HepG2 (cell line): ENCODE data around the gene ESYT3. TPM values are rescaled to one million over a fixed set of nuclear protein-coding genes. Genes with fewer than 3 reads are reported as not detected.

Experiments used
- DPF2 ChIP-seq: sonication (generic); formaldehyde crosslinking; IDR thresholded peaks from 2 replicates; pipeline ENCODE4 v1.4.0; 2020; ENCODE audit warnings: mild to moderate bottlenecking, low read depth, missing genetic modification reagents, borderline replicate concordance
- HNRNPLL ChIP-seq: fragments of 200-400 bp; formaldehyde crosslinking; IDR thresholded peaks from 2 replicates; pipeline ENCODE4 v1.6.1; 2017; ENCODE audit warnings: mild to moderate bottlenecking, low read depth, low read length; ENCODE audit not compliant: poor library complexity, severe bottlenecking
- HOXD1 ChIP-seq: sonication (generic); formaldehyde crosslinking; IDR thresholded peaks from 2 replicates; pipeline ENCODE4 v1.5.0; 2020; ENCODE audit warnings: missing genetic modification reagents
- NR1H2 ChIP-seq: sonication (generic); formaldehyde crosslinking; IDR thresholded peaks from 2 replicates; pipeline ENCODE4 v1.8.1; 2022; ENCODE audit warnings: low read depth, missing genetic modification reagents, borderline replicate concordance
- RBM39 ChIP-seq: fragments of 200-400 bp; formaldehyde crosslinking; IDR thresholded peaks from one replicate; pipeline ENCODE4 v1.6.1; 2018; ENCODE audit warnings: antibody characterized with exemption, mild to moderate bottlenecking, low read depth, low read length; ENCODE audit not compliant: poor library complexity, severe bottlenecking
- RELA ChIP-seq: sonication (generic); formaldehyde crosslinking; IDR thresholded peaks from 2 replicates; pipeline ENCODE4 v1.4.0; 2020; ENCODE audit warnings: missing genetic modification reagents
- SETDB1 ChIP-seq: sonication (generic); formaldehyde crosslinking; IDR thresholded peaks from 2 replicates; pipeline ENCODE4 v1.5.1; 2020; ENCODE audit warnings: missing genetic modification reagents, mild to moderate bottlenecking, borderline replicate concordance
- SIX4 ChIP-seq: sonication (generic); formaldehyde crosslinking; IDR thresholded peaks from 2 replicates; pipeline ENCODE4 v1.4.0; 2020; ENCODE audit warnings: missing genetic modification reagents
- SNAPC2 ChIP-seq: sonication (generic); formaldehyde crosslinking; IDR thresholded peaks from 2 replicates; pipeline ENCODE4 v1.8.1; 2022; ENCODE audit warnings: mild to moderate bottlenecking, missing genetic modification reagents
- TCF7L2 ChIP-seq: IDR thresholded peaks from 2 replicates; pipeline ENCODE4 v1.6.1; 2011; ENCODE audit warnings: mild to moderate bottlenecking, low read depth, low read length, moderate library complexity
- ZC3H4 ChIP-seq: sonication (generic); formaldehyde crosslinking; IDR thresholded peaks from 2 replicates; pipeline ENCODE4 v1.4.0; 2020; ENCODE audit warnings: missing genetic modification reagents, borderline replicate concordance
- ZEB1 ChIP-seq: IDR thresholded peaks from 2 replicates; pipeline ENCODE4 v1.6.1; 2012; ENCODE audit warnings: mild to moderate bottlenecking, low read depth, inconsistent platforms; ENCODE audit not compliant: insufficient replicate concordance
- ZNF431 ChIP-seq: sonication (generic); formaldehyde crosslinking; IDR thresholded peaks from 2 replicates; pipeline ENCODE4 v1.9.0; 2022; ENCODE audit warnings: missing genetic modification reagents, low read depth, mild to moderate bottlenecking, borderline replicate concordance
- ZNF546 ChIP-seq: sonication (generic); formaldehyde crosslinking; conservative IDR thresholded peaks from 2 replicates; pipeline ENCODE4 v1.8.1; 2023; ENCODE audit warnings: mild to moderate bottlenecking, missing genetic modification reagents
- ZNF550 ChIP-seq: sonication (generic); formaldehyde crosslinking; IDR thresholded peaks from 2 replicates; pipeline ENCODE4 v1.4.0; 2020; ENCODE audit warnings: mild to moderate bottlenecking, missing genetic modification reagents, borderline replicate concordance
- ZNF607 ChIP-seq: sonication (generic); formaldehyde crosslinking; IDR thresholded peaks from 2 replicates; pipeline ENCODE4 v1.5.1; 2020; ENCODE audit warnings: missing genetic modification reagents, mild to moderate bottlenecking, borderline replicate concordance
- polyA plus RNA-seq, 8 experiments: library from polyadenylated mRNA; depleted of rRNA in 3 of 8; stranded (reverse) in 7 of 8; unstranded in 1 of 8; fragments of >200 nt; fragmentation: Illumina TruSeq in 4 of 8; extraction: Trizol in 4 of 8; gene quantifications; 2 replicates each; pipeline versions ENCODE4 v1.2.1 to v1.2.3, GENCODE V29; 2011 to 2016; ENCODE audit warnings: low read depth in 4 of 8, missing spikeins in 1 of 8, mixed read lengths in 1 of 8; ENCODE audit not compliant: insufficient read depth in 1 of 8
- total RNA-seq, 5 experiments: library from RNA; depleted of rRNA; stranded (reverse); fragments of >200 nt; fragmentation: Illumina TruSeq; extraction: Trizol; gene quantifications; 2 replicates each; pipeline ENCODE4 v1.2.3, GENCODE V29; 2016; ENCODE audit warnings: low read depth in 1 of 5
- TF ChIP-seq, protein P1 (sequence below): sonication (generic); formaldehyde crosslinking; IDR thresholded peaks from 2 replicates; pipeline ENCODE4 v1.5.0; 2020; ENCODE audit warnings: mild to moderate bottlenecking, missing genetic modification reagents, borderline replicate concordance
- TF ChIP-seq, protein P2 (sequence below): sonication (generic); formaldehyde crosslinking; IDR thresholded peaks from 2 replicates; pipeline ENCODE4 v1.4.0; 2020; ENCODE audit warnings: missing genetic modification reagents
- TF ChIP-seq, protein P3 (sequence below): IDR thresholded peaks from 2 replicates; pipeline ENCODE4 v1.6.1; 2016; ENCODE audit warnings: missing compliant biosample characterization, missing genetic modification reagents, borderline replicate concordance
- TF ChIP-seq, protein P4 (sequence below): sonication (generic); formaldehyde crosslinking; IDR thresholded peaks from 2 replicates; pipeline ENCODE4 v1.9.0; 2021; ENCODE audit warnings: missing genetic modification reagents, borderline replicate concordance

Gene ESYT3
- total and polyA plus RNA-seq, 2 of the 13 experiments (the other 11 are each of a cell fraction or from before 2014, with no cell fraction given), result 1.5 to 4.1 TPM

DNA sequence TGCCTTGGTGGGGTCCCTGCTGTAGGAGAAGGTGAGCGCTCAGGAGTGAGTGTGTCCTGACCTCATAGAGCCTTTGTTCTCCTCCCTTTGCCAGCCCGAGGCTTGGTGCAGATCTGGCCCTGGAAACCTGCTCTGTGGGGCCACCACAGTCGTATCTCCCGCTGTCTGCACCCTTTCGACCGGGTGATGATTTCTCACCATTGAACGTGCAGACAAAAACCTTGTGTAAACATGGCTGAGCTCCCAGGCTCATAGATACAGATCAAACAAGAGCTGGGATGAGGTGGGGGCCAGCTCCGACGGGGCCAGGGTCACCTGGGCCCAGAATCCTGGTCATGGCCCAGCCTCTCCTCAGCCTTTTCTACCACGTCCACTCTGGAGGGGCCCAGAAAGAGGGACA, 34.6 kb upstream of the ESYT3 start (continued):
- TF ChIP-seq HNRNPLL (no peak), SNAPC2 (CRISPR knock-in tag) (no peak), NR1H2 (CRISPR knock-in tag) (no peak), SETDB1 (CRISPR knock-in tag) (no peak), TCF7L2 (no peak), DPF2 (CRISPR knock-in tag) (no peak), ZEB1 (peak; percentile 61), ZNF431 (CRISPR knock-in tag) (no peak), ZNF546 (no peak), SIX4 (CRISPR knock-in tag) (0 out of 2 replicates have a peak, but pooled peaks have one; percentile 28), RBM39 (no peak), ZNF550 (CRISPR knock-in tag) (no peak), ZNF607 (no peak), HOXD1 (CRISPR knock-in tag) (peak; percentile 65; the same call in 1 of the 2 replicates), RELA (CRISPR knock-in tag) (no peak), ZC3H4 (CRISPR knock-in tag) (no peak)
- TF ChIP-seq, protein P1, sequence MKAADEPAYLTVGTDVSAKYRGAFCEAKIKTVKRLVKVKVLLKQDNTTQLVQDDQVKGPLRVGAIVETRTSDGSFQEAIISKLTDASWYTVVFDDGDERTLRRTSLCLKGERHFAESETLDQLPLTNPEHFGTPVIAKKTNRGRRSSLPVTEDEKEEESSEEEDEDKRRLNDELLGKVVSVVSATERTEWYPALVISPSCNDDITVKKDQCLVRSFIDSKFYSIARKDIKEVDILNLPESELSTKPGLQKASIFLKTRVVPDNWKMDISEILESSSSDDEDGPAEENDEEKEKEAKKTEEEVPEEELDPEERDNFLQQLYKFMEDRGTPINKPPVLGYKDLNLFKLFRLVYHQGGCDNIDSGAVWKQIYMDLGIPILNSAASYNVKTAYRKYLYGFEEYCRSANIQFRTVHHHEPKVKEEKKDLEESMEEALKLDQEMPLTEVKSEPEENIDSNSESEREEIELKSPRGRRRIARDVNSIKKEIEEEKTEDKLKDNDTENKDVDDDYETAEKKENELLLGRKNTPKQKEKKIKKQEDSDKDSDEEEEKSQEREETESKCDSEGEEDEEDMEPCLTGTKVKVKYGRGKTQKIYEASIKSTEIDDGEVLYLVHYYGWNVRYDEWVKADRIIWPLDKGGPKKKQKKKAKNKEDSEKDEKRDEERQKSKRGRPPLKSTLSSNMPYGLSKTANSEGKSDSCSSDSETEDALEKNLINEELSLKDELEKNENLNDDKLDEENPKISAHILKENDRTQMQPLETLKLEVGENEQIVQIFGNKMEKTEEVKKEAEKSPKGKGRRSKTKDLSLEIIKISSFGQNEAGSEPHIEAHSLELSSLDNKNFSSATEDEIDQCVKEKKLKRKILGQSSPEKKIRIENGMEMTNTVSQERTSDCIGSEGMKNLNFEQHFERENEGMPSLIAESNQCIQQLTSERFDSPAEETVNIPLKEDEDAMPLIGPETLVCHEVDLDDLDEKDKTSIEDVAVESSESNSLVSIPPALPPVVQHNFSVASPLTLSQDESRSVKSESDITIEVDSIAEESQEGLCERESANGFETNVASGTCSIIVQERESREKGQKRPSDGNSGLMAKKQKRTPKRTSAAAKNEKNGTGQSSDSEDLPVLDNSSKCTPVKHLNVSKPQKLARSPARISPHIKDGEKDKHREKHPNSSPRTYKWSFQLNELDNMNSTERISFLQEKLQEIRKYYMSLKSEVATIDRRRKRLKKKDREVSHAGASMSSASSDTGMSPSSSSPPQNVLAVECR (CRISPR knock-in tag), result peak; percentile 50; the same call in 1 of the 2 replicates
- TF ChIP-seq, protein P2, sequence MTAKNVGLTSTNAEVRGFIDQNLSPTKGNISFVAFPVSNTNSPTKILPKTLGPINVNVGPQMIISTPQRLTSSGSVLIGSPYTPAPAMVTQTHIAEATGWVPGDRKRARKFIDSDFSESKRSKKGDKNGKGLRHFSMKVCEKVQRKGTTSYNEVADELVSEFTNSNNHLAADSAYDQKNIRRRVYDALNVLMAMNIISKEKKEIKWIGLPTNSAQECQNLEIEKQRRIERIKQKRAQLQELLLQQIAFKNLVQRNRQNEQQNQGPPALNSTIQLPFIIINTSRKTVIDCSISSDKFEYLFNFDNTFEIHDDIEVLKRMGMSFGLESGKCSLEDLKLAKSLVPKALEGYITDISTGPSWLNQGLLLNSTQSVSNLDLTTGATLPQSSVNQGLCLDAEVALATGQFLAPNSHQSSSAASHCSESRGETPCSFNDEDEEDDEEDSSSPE (CRISPR knock-in tag), result peak; percentile 56
- TF ChIP-seq, protein P3, sequence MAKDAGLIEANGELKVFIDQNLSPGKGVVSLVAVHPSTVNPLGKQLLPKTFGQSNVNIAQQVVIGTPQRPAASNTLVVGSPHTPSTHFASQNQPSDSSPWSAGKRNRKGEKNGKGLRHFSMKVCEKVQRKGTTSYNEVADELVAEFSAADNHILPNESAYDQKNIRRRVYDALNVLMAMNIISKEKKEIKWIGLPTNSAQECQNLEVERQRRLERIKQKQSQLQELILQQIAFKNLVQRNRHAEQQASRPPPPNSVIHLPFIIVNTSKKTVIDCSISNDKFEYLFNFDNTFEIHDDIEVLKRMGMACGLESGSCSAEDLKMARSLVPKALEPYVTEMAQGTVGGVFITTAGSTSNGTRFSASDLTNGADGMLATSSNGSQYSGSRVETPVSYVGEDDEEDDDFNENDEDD, result peak; percentile 60; the same call in 1 of the 2 replicates
- TF ChIP-seq, protein P4, sequence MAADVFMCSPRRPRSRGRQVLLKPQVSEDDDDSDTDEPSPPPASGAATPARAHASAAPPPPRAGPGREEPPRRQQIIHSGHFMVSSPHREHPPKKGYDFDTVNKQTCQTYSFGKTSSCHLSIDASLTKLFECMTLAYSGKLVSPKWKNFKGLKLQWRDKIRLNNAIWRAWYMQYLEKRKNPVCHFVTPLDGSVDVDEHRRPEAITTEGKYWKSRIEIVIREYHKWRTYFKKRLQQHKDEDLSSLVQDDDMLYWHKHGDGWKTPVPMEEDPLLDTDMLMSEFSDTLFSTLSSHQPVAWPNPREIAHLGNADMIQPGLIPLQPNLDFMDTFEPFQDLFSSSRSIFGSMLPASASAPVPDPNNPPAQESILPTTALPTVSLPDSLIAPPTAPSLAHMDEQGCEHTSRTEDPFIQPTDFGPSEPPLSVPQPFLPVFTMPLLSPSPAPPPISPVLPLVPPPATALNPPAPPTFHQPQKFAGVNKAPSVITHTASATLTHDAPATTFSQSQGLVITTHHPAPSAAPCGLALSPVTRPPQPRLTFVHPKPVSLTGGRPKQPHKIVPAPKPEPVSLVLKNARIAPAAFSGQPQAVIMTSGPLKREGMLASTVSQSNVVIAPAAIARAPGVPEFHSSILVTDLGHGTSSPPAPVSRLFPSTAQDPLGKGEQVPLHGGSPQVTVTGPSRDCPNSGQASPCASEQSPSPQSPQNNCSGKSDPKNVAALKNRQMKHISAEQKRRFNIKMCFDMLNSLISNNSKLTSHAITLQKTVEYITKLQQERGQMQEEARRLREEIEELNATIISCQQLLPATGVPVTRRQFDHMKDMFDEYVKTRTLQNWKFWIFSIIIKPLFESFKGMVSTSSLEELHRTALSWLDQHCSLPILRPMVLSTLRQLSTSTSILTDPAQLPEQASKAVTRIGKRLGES (CRISPR knock-in tag), result no peak
